ENCODE measurements around the gene LYSMD2. TPM values are rescaled to one million over a fixed set of nuclear protein-coding genes. Genes with fewer than 3 reads are reported as not detected.

LYSMD2 gene
- total RNA-seq, result 9.6 and 13.9 TPM in 2 replicates

GRCh38 chr15:51737522-51738305 lies at the start of gene LYSMD2:
TSS of gene LYSMD2 (minus strand) at chr15:51737655. CDS start at chr15:51737622, 33 bp downstream.

GRCh38 chr15:51750792-51751696 lies 13.6 kb upstream of the LYSMD2 start, which contains the start of gene TMOD2:
TSS of gene TMOD2 (plus strand) at chr15:51751597. CDS start at chr15:51766442, 14,845 bp downstream.

GRCh38 chr15:51681303-51681963 lies 56.0 kb downstream of the LYSMD2 start, which contains the start of gene SCG3:
TSS of gene SCG3 (plus strand) at chr15:51681503. CDS start at chr15:51681756, 253 bp downstream.

Other genes starting within 250 kb of the LYSMD2 start
- gene DMXL2, start 114.9 kb downstream of the LYSMD2 start, total RNA-seq, result 5.3 and 15.8 TPM in 2 replicates
- under 0.01 TPM in 1 of 2 replicates, not detected in the other for gene SCG3, start 56.2 kb downstream of the LYSMD2 start, total RNA-seq
- gene TMOD2, start 13.9 kb upstream of the LYSMD2 start, total RNA-seq, result 4.3 and 5.5 TPM in 2 replicates
- gene TMOD3, start 92.0 kb upstream of the LYSMD2 start, total RNA-seq, result 72.8 and 81.4 TPM in 2 replicates
- 20.5 and 24.6 TPM in 2 replicates for gene LEO1, start 234.1 kb upstream of the LYSMD2 start, total RNA-seq